IMR-90 (cell line): Measurements from ENCODE around the gene SGSM2. TPM values are rescaled to one million over a fixed set of nuclear protein-coding genes. Genes with fewer than 3 reads are reported as not detected.

Experiments used
- ATAC-seq: fragments of 200-7000 bp; cut with Tn5 transposase; 2 replicates; pipeline ENCODE4 v1.9.1; 2020; ENCODE audit warnings: low read depth, mild to moderate bottlenecking, moderate library complexity
- BruUV-seq: library from RNA; stranded (reverse); fragments of 400-500 nt; replicated peaks from 2 replicates; lab custom pipeline; 2021; lab: Mats Ljungman, UMichigan
- CTCF ChIA-PET: fragments of 300-600 bp; formaldehyde crosslinking; extraction: SDS; loops from one replicate; lab custom pipeline; 2021; ENCODE audit warnings: antibody characterized with exemption; lab: Yijun Ruan, JAX
- POLR2A ChIA-PET: fragments of 300-600 bp; sonication (Branson Sonifier 250); formaldehyde crosslinking; loops from one replicate; lab custom pipeline; 2022; ENCODE audit warnings: antibody characterized with exemption; ENCODE audit not compliant: unreplicated experiment; lab: Charles Lee
- DNase-seq: peaks from one replicate; pipeline ENCODE4 v3.0.0; 2013
- H2AFZ ChIP-seq: replicated peaks from 2 replicates; pipeline ENCODE3; 2013; ENCODE audit warnings: low read length, mild to moderate bottlenecking; ENCODE audit not compliant: poor library complexity
- H2AK5ac ChIP-seq: 2 replicates; pipeline ENCODE4 v1.6.1; 2013; ENCODE audit warnings: low read depth, low read length, inconsistent platforms
- H2AK9ac ChIP-seq: replicated peaks from 2 replicates; pipeline ENCODE3; 2013; ENCODE audit warnings: mild to moderate bottlenecking, low read depth, low read length, moderate library complexity; ENCODE audit not compliant: poor library complexity
- H2BK120ac ChIP-seq: 2 replicates; pipeline ENCODE4 v1.6.1; 2013; ENCODE audit warnings: low read depth, low read length, inconsistent platforms
- H2BK15ac ChIP-seq: 3 replicates; pipeline ENCODE4 v1.6.1; 2013; ENCODE audit warnings: low read depth, low read length, inconsistent platforms
- H2BK20ac ChIP-seq: 2 replicates; pipeline ENCODE4 v1.6.1; 2013; ENCODE audit warnings: low read depth, mild to moderate bottlenecking, inconsistent platforms, low read length, moderate library complexity
- H2BK5ac ChIP-seq: 2 replicates; pipeline ENCODE4 v1.6.1; 2013; ENCODE audit warnings: mild to moderate bottlenecking, low read depth, low read length, inconsistent platforms; ENCODE audit not compliant: poor library complexity, severe bottlenecking
- H3K14ac ChIP-seq: replicated peaks from 2 replicates; pipeline ENCODE4 v1.6.1; 2013; ENCODE audit warnings: low read depth, low read length, inconsistent platforms
- H3K18ac ChIP-seq: 2 replicates; pipeline ENCODE4 v1.6.1; 2013; ENCODE audit warnings: low read depth, low read length, control low read depth
- H3K23ac ChIP-seq: 2 replicates; pipeline ENCODE4 v1.6.1; 2013; ENCODE audit warnings: low read depth, low read length, inconsistent platforms
- H3K27ac ChIP-seq: 2 replicates; pipeline ENCODE4 v1.5.1; 2013; ENCODE audit warnings: mild to moderate bottlenecking, control low read depth, low read length; ENCODE audit not compliant: insufficient read depth
- H3K27me3 ChIP-seq: 2 replicates; pipeline ENCODE4 v1.6.1; 2013; ENCODE audit warnings: low read length; ENCODE audit not compliant: control insufficient read depth, insufficient read depth
- H3K36me3 ChIP-seq: 2 replicates; pipeline ENCODE4 v1.6.1; 2013; ENCODE audit warnings: low read length, mixed read lengths; ENCODE audit not compliant: control insufficient read depth, insufficient read depth
- H3K4ac ChIP-seq: 2 replicates; pipeline ENCODE4 v1.6.1; 2013; ENCODE audit warnings: low read depth, low read length, inconsistent platforms
- H3K4me1 ChIP-seq: 2 replicates; pipeline ENCODE4 v1.6.1; 2013; ENCODE audit warnings: low read length, mixed read lengths; ENCODE audit not compliant: control insufficient read depth, insufficient read depth
- H3K4me2 ChIP-seq: 2 replicates; pipeline ENCODE4 v1.6.1; 2013; ENCODE audit warnings: low read depth, mild to moderate bottlenecking, control low read depth, low read length, moderate library complexity
- H3K4me3 ChIP-seq: 2 replicates; pipeline ENCODE4 v1.5.1; 2013; ENCODE audit warnings: low read depth, mild to moderate bottlenecking, control low read depth, low read length, moderate library complexity; ENCODE audit not compliant: insufficient read depth
- H3K56ac ChIP-seq: 2 replicates; pipeline ENCODE4 v1.6.1; 2013; ENCODE audit warnings: low read length, inconsistent platforms; ENCODE audit not compliant: insufficient read depth; ENCODE audit errors: extremely low read depth
- H3K79me1 ChIP-seq, 2 experiments: 2 replicates each; pipeline ENCODE4 v1.6.1; 2013; ENCODE audit warnings: low read length in 2 of 2, inconsistent platforms in 1 of 2, low read depth in 1 of 2
- H3K9ac ChIP-seq: 2 replicates; pipeline ENCODE4 v1.6.1; 2013; ENCODE audit warnings: low read depth, low read length, control low read depth
- H3K9me1 ChIP-seq: 2 replicates; pipeline ENCODE4 v1.6.1; 2013; ENCODE audit warnings: low read length, inconsistent platforms; ENCODE audit not compliant: insufficient read depth
- H3K9me3 ChIP-seq: 2 replicates; pipeline ENCODE4 v1.6.1; 2013; ENCODE audit warnings: low read length; ENCODE audit not compliant: control insufficient read depth, insufficient read depth
- H4K20me1 ChIP-seq: 2 replicates; pipeline ENCODE4 v1.6.1; 2013; ENCODE audit warnings: low read length, inconsistent platforms; ENCODE audit not compliant: insufficient read depth
- H4K5ac ChIP-seq: 2 replicates; pipeline ENCODE4 v1.6.1; 2013; ENCODE audit warnings: mild to moderate bottlenecking, low read depth, low read length, control low read depth
- H4K8ac ChIP-seq, 2 experiments: 2 replicates each; pipeline ENCODE4 v1.6.1; 2013; ENCODE audit warnings: low read depth in 2 of 2, low read length in 2 of 2, control low read depth in 1 of 2, inconsistent platforms in 1 of 2
- H4K91ac ChIP-seq: 2 replicates; pipeline ENCODE4 v1.6.1; 2013; ENCODE audit warnings: low read depth, low read length, inconsistent platforms; ENCODE audit not compliant: insufficient read depth
- BHLHE40 ChIP-seq: fragments of 150-350 bp; IDR thresholded peaks from 2 replicates; pipeline ENCODE4 v1.6.1; 2016; ENCODE audit warnings: mild to moderate bottlenecking, low read depth, low read length
- FOS ChIP-seq: fragments of 150-350 bp; IDR thresholded peaks from 2 replicates; pipeline ENCODE4 v1.6.1; 2016; ENCODE audit warnings: low read depth, low read length
- WGBS, 2 experiments: methylation state at CpG; one replicate each; pipeline versions ENCODE4 v1.1.5 to v1.1.7; 2013; ENCODE audit warnings: missing lambda C conversion rate in 2 of 2; ENCODE audit not compliant: insufficient read length in 1 of 2; ENCODE audit errors: extremely low coverage in 2 of 2; 5-methylcytosine and 5-hydroxymethylcytosine counted together
- dilution Hi-C: fragments of 300-500 bp; cut with HindIII; formaldehyde crosslinking; loops from one replicate; pipeline ENCODE4 v1.14.3; 2018; ENCODE audit warnings: low sequenced_read_pairs; ENCODE audit not compliant: unreplicated experiment
- in situ Hi-C: fragments of 300-500 bp; cut with MboI; formaldehyde crosslinking; loops from 3 replicates; pipeline ENCODE4 v1.14.3; 2019; ENCODE audit warnings: low sequenced_read_pairs, inconsistent platforms, mixed read lengths
- intact Hi-C: fragments of 100-400 bp; cut with micrococcal nuclease; formaldehyde crosslinking; loops from 2 replicates; pipeline ENCODE4 v1.10.0; 2022
- polyA plus RNA-seq, 3 experiments: library from polyadenylated mRNA; depleted of rRNA; stranded (reverse); fragments of >200 nt; gene quantifications; 2 replicates each; pipeline ENCODE4 v1.2.3, GENCODE V29; 2012; ENCODE audit warnings: low replicate concordance in 1 of 3
- total RNA-seq: library from RNA; depleted of rRNA; stranded (reverse); fragments of >200 nt; gene quantifications from 2 replicates; pipeline ENCODE4 v1.2.3, GENCODE V29; 2012

Gene SGSM2
- total and polyA plus RNA-seq, 2 of the 4 experiments (the other 2 are of a cell fraction), result 13.6 to 81.2 TPM

- Histone ChIP-seq H2BK15ac (no peak overlapping the region), H3K23ac (no peak overlapping the region), H3K18ac (no peak overlapping the region), H3K4me1 (peaks cover 2% of the 10 kb centered on the region), H3K4ac (no peak overlapping the region), H2BK5ac (no peak overlapping the region), H3K27ac (no peak overlapping the region), H2BK120ac (no peak overlapping the region), H3K9ac (no peak overlapping the region), H3K56ac (no peak overlapping the region), H3K79me1 (peaks cover 38 to 55% of the 10 kb centered on the region in 2 experiments), H2AK9ac (no peak overlapping the region), H3K4me2 (no peak overlapping the region), H3K14ac (no peak overlapping the region), H3K9me3 (no peaks in the 10 kb centered on the region), H2BK20ac (no peak overlapping the region), H3K9me1 (peaks cover 2% of the 10 kb centered on the region; the same call in 1 of the 2 replicates), H3K36me3 (peaks cover 51% of the 10 kb centered on the region), H4K8ac (no peak overlapping the region), H2AK5ac (no peak overlapping the region), H4K20me1 (peaks cover 12% of the 10 kb centered on the region; the same call in 1 of the 2 replicates), H3K27me3 (no peaks in the 10 kb centered on the region), H4K91ac (no peak overlapping the region), H2AFZ (no peak overlapping the region), H4K5ac (no peak overlapping the region), H3K4me3 (no peak overlapping the region)
- no TSS peak for BruUV-seq
- ChIA-PET CTCF (no interaction called here), POLR2A (no interaction called here)
- WGBS, 2 experiments, result no CpG with 5 or more reads among the region's 3 CpGs
- intact Hi-C loops, result no loop called here
- ATAC-seq (no peak), DNase-seq (no peak)
- in situ Hi-C loops, result no loop called here
- no peak for TF ChIP-seq BHLHE40
- TF ChIP-seq FOS, result no peak
- dilution Hi-C loops, result no loop called here
Measured at GRCh38 chr17:2331303-2331702, 6.0 kb upstream of the SGSM2 start.
